H9 (cell line): ENCODE results near the gene LZTR1. TPM values are rescaled to one million over a fixed set of nuclear protein-coding genes. Genes with fewer than 3 reads are reported as not detected.

Experiments used
- DNase-seq: peaks from one replicate; pipeline ENCODE4 v3.0.0-alpha.2; 2017
- H2AFZ ChIP-seq: one replicate; pipeline ENCODE4 v1.6.1; 2013; ENCODE audit warnings: mild to moderate bottlenecking, low read length, control low read depth, moderate library complexity
- H2AK5ac ChIP-seq: 2 replicates; pipeline ENCODE4 v1.6.1; 2013; ENCODE audit warnings: low read length, control low read depth, mixed read lengths; ENCODE audit not compliant: insufficient read length
- H2BK120ac ChIP-seq: one replicate; pipeline ENCODE4 v1.6.1; 2013; ENCODE audit warnings: low read depth, mild to moderate bottlenecking, low read length, control low read depth, inconsistent platforms; ENCODE audit not compliant: poor library complexity, severe bottlenecking
- H2BK12ac ChIP-seq: 2 replicates; pipeline ENCODE4 v1.6.1; 2013; ENCODE audit warnings: low read length, control low read depth, mixed read lengths, low read depth; ENCODE audit not compliant: insufficient read length
- H2BK15ac ChIP-seq: 2 replicates; pipeline ENCODE4 v1.6.1; 2013; ENCODE audit warnings: low read depth, low read length, control low read depth
- H2BK20ac ChIP-seq: one replicate; pipeline ENCODE4 v1.6.1; 2013; ENCODE audit warnings: low read depth, mild to moderate bottlenecking, low read length, control low read depth, inconsistent platforms; ENCODE audit not compliant: poor library complexity, severe bottlenecking
- H2BK5ac ChIP-seq: 2 replicates; pipeline ENCODE4 v1.6.1; 2013; ENCODE audit warnings: low read length, control low read depth, mixed read lengths; ENCODE audit not compliant: insufficient read length
- H3K14ac ChIP-seq: 2 replicates; pipeline ENCODE4 v1.6.1; 2013; ENCODE audit warnings: low read length, control low read depth; ENCODE audit not compliant: insufficient read depth
- H3K18ac ChIP-seq: 2 replicates; pipeline ENCODE4 v1.6.1; 2013; ENCODE audit warnings: low read depth, mild to moderate bottlenecking, mixed read lengths, low read length, control low read depth; ENCODE audit not compliant: insufficient read length
- H3K23ac ChIP-seq: 2 replicates; pipeline ENCODE4 v1.6.1; 2013; ENCODE audit warnings: low read length, control low read depth, mixed read lengths, low read depth; ENCODE audit not compliant: insufficient read length
- H3K23me2 ChIP-seq: 2 replicates; pipeline ENCODE4 v1.6.1; 2013; ENCODE audit warnings: low read depth, mild to moderate bottlenecking, mixed read lengths, low read length, control low read depth; ENCODE audit not compliant: insufficient read length, poor library complexity, severe bottlenecking
- H3K27ac ChIP-seq: 2 replicates; pipeline ENCODE4 v1.5.1; 2013; ENCODE audit warnings: low read length, control low read depth, mixed read lengths, low read depth; ENCODE audit not compliant: insufficient read length
- H3K27me3 ChIP-seq: 2 replicates; pipeline ENCODE4 v1.6.1; 2013; ENCODE audit warnings: low read length, control low read depth, inconsistent platforms; ENCODE audit not compliant: insufficient read depth
- H3K4ac ChIP-seq: 2 replicates; pipeline ENCODE4 v1.6.1; 2013; ENCODE audit warnings: low read depth, mild to moderate bottlenecking, control low read depth, inconsistent platforms, low read length, moderate library complexity
- H3K4me1 ChIP-seq: 2 replicates; pipeline ENCODE4 v1.6.1; 2013; ENCODE audit warnings: low read length, control low read depth, inconsistent platforms; ENCODE audit not compliant: insufficient read depth
- H3K4me2 ChIP-seq: 2 replicates; pipeline ENCODE4 v1.6.1; 2013; ENCODE audit warnings: low read length, control low read depth, mixed read lengths; ENCODE audit not compliant: insufficient read length, insufficient read depth
- H3K56ac ChIP-seq: 2 replicates; pipeline ENCODE4 v1.6.1; 2013; ENCODE audit warnings: low read depth, mild to moderate bottlenecking, mixed read lengths, low read length, control low read depth; ENCODE audit not compliant: insufficient read length
- H3K79me1 ChIP-seq: 2 replicates; pipeline ENCODE4 v1.6.1; 2013; ENCODE audit warnings: low read depth, mild to moderate bottlenecking, moderate library complexity, low read length, control low read depth, inconsistent platforms; ENCODE audit not compliant: insufficient read depth, poor library complexity, severe bottlenecking
- H3K79me2 ChIP-seq: 2 replicates; pipeline ENCODE4 v1.6.1; 2013; ENCODE audit warnings: low read length, control low read depth, inconsistent platforms; ENCODE audit not compliant: insufficient read depth
- H3K9ac ChIP-seq: 2 replicates; pipeline ENCODE4 v1.6.1; 2013; ENCODE audit warnings: low read length, control low read depth, mixed read lengths; ENCODE audit not compliant: insufficient read length; ENCODE audit errors: extremely low read depth
- H3K9me3 ChIP-seq: one replicate; pipeline ENCODE4 v1.6.1; 2013; ENCODE audit warnings: low read depth, low read length, inconsistent platforms; ENCODE audit not compliant: control insufficient read depth
- H3T11ph ChIP-seq: one replicate; pipeline ENCODE4 v1.6.1; 2013; ENCODE audit warnings: mild to moderate bottlenecking, low read length, control low read depth, inconsistent platforms
- H4K20me1 ChIP-seq: one replicate; pipeline ENCODE4 v1.6.1; 2013; ENCODE audit not compliant: control insufficient read depth, insufficient read length, insufficient read depth
- H4K5ac ChIP-seq: 2 replicates; pipeline ENCODE4 v1.6.1; 2013; ENCODE audit warnings: low read depth, mild to moderate bottlenecking, mixed read lengths, low read length, control low read depth; ENCODE audit not compliant: insufficient read length
- H4K8ac ChIP-seq: replicated peaks from 2 replicates; pipeline ENCODE4 v1.6.1; 2013; ENCODE audit warnings: low read length, control low read depth, mixed read lengths, low read depth; ENCODE audit not compliant: insufficient read length
- H4K91ac ChIP-seq: 2 replicates; pipeline ENCODE4 v1.6.1; 2013; ENCODE audit warnings: low read depth, mild to moderate bottlenecking, moderate library complexity, mixed read lengths, low read length, control low read depth; ENCODE audit not compliant: insufficient read length
- H3K27ac Mint-ChIP-seq, 3 experiments: 2 replicates in 2 of 3; 3 replicates in 1 of 3; pipeline ENCODE4 v1.8.0; 2020 to 2021; ENCODE audit warnings: mixed read lengths in 3 of 3, mild to moderate bottlenecking in 1 of 3, moderate library complexity in 1 of 3
- H3K27me3 Mint-ChIP-seq: 2 replicates; pipeline ENCODE4 v1.8.0; 2021; ENCODE audit warnings: low read depth, mild to moderate bottlenecking, moderate library complexity, mixed read lengths
- H3K36me3 Mint-ChIP-seq, 3 experiments: 2 replicates in 2 of 3; 3 replicates in 1 of 3; pipeline ENCODE4 v1.8.0; 2020 to 2021; ENCODE audit warnings: low read depth in 3 of 3, mixed read lengths in 3 of 3; ENCODE audit not compliant: insufficient read depth in 1 of 3
- H3K4me1 Mint-ChIP-seq, 2 experiments: 2 replicates each; pipeline ENCODE4 v1.8.0; 2020; ENCODE audit warnings: mixed read lengths in 2 of 2
- H3K4me3 Mint-ChIP-seq, 2 experiments: 2 replicates in 1 of 2; 3 replicates in 1 of 2; pipeline ENCODE4 v1.8.0; 2020 to 2021; ENCODE audit warnings: mild to moderate bottlenecking in 2 of 2, mixed read lengths in 2 of 2, moderate library complexity in 1 of 2
- H3K9me3 Mint-ChIP-seq, 2 experiments: 2 replicates in 1 of 2; 3 replicates in 1 of 2; pipeline ENCODE4 v1.8.0; 2020; ENCODE audit warnings: mild to moderate bottlenecking in 2 of 2, mixed read lengths in 2 of 2, moderate library complexity in 1 of 2
- CTCF ChIP-seq: fragments of 200-600 bp; sonication (generic); conservative IDR thresholded peaks from 3 replicates; pipeline ENCODE4 v1.8.0; 2021; ENCODE audit warnings: antibody characterized with exemption, mild to moderate bottlenecking
- WGBS: extraction: QIAGEN DNeasy Blood & Tissue Kit; methylation state at CpG from one replicate; pipeline ENCODE4 v1.1.7; 2013; ENCODE audit warnings: missing lambda C conversion rate, low lambda C conversion rate, mixed read lengths; ENCODE audit not compliant: insufficient read length; ENCODE audit errors: extremely low coverage; 5-methylcytosine and 5-hydroxymethylcytosine counted together
- total RNA-seq: library from RNA; stranded (reverse); gene quantifications from 2 replicates; pipeline ENCODE4 v1.2.1, GENCODE V29; 2021

LZTR1 gene
- total RNA-seq, 1 experiment from 2014 or later = 47.0 TPM

- H3K4me2 ChIP-seq = peak overlapping the region; percentile 57
- H3K9me3 Mint-ChIP-seq = no peaks in the 10 kb centered on the region
- no peak overlapping the region for H3K4ac ChIP-seq
- peaks cover 11 to 17% of the 10 kb centered on the region in 2 experiments for H3K4me1 Mint-ChIP-seq
- no peak overlapping the region for H2BK120ac ChIP-seq
- H3K4me3 Mint-ChIP-seq = peak overlapping the region; percentile 88 to 92
- H3K18ac ChIP-seq = no peak overlapping the region
- peaks cover 11% of the 10 kb centered on the region for H3K23me2 ChIP-seq
- no peak overlapping the region; a peak in 1 of 7 replicates for H3K27ac Mint-ChIP-seq
- H3K79me2 ChIP-seq = no peaks in the 10 kb centered on the region
- no peak overlapping the region for H4K8ac ChIP-seq
- H3K14ac ChIP-seq = no peak overlapping the region
- H3K79me1 ChIP-seq = no peaks in the 10 kb centered on the region
- WGBS = no CpG with 5 or more reads among the region's 22 CpGs
- no peak overlapping the region for H2BK15ac ChIP-seq
- DNase-seq = no peak
- no peak overlapping the region for H3K23ac ChIP-seq
- H2BK5ac ChIP-seq = no peak overlapping the region
- no peak overlapping the region for H4K91ac ChIP-seq
- H3T11ph ChIP-seq = no peak overlapping the region
- H3K4me1 ChIP-seq = no peaks in the 10 kb centered on the region; the same call in 1 of the 2 replicates
- no peaks in the 10 kb centered on the region for H4K20me1 ChIP-seq
- H3K27me3 ChIP-seq = no peaks in the 10 kb centered on the region
- H2AK5ac ChIP-seq = no peak overlapping the region
- H3K27me3 Mint-ChIP-seq = no peaks in the 10 kb centered on the region
- H3K27ac ChIP-seq = no peak overlapping the region
- peak overlapping the region; percentile 48 for H3K9ac ChIP-seq
- no peak overlapping the region for H2BK20ac ChIP-seq
- TF ChIP-seq CTCF = no peak
- peaks cover 0 to 12% (median 1%) of the 10 kb centered on the region in 3 experiments; a peak in 5 of 7 replicates for H3K36me3 Mint-ChIP-seq
- no peaks in the 10 kb centered on the region for H3K9me3 ChIP-seq
- H2AFZ ChIP-seq = no peak overlapping the region
- no peak overlapping the region for H2BK12ac ChIP-seq
- H4K5ac ChIP-seq = no peak overlapping the region
- H3K56ac ChIP-seq = no peak overlapping the region
These were observed 18.3 kb downstream of the LZTR1 start for GRCh38 chr22:21000207-21000986.
